AG04449 (cell line): Measurements from ENCODE around the gene F10.
A peak's percentile ranks its signal among the peaks of the same experiment; 100 is the strongest.
"Not testable (repeated sequence)": the region's sequence is repeated elsewhere in the genome, so short reads cannot be mapped to it uniquely, and the experiment has no call there.

Experiments used
- CTCF ChIA-PET: fragments of 350-600 bp; formaldehyde crosslinking; extraction: SDS; loops from one replicate; lab custom pipeline; 2021; ENCODE audit warnings: antibody characterized with exemption; lab: Yijun Ruan, JAX
- POLR2A ChIA-PET: fragments of 400-600, 350-600 bp; formaldehyde crosslinking; extraction: SDS; loops from one replicate; lab custom pipeline; 2020; ENCODE audit warnings: antibody characterized with exemption, inconsistent platforms; lab: Yijun Ruan, JAX
- DNase-seq: peaks from one replicate; pipeline ENCODE4 v3.0.0-alpha.2; 2010; ENCODE audit warnings: low read depth, low spot score
- H3K4me3 ChIP-seq: 2 replicates; pipeline ENCODE4 v1.5.1; 2011; ENCODE audit warnings: low read depth, mild to moderate bottlenecking, control low read depth, low read length
- TF ChIP-seq, protein P1 (sequence below): IDR thresholded peaks from one replicate; pipeline ENCODE4 v1.5.1; 2011; ENCODE audit warnings: mild to moderate bottlenecking, moderate library complexity, low read length, control low read depth, inconsistent platforms; ENCODE audit not compliant: insufficient read depth; ENCODE audit errors: missing control alignments

F10 gene

DNA sequence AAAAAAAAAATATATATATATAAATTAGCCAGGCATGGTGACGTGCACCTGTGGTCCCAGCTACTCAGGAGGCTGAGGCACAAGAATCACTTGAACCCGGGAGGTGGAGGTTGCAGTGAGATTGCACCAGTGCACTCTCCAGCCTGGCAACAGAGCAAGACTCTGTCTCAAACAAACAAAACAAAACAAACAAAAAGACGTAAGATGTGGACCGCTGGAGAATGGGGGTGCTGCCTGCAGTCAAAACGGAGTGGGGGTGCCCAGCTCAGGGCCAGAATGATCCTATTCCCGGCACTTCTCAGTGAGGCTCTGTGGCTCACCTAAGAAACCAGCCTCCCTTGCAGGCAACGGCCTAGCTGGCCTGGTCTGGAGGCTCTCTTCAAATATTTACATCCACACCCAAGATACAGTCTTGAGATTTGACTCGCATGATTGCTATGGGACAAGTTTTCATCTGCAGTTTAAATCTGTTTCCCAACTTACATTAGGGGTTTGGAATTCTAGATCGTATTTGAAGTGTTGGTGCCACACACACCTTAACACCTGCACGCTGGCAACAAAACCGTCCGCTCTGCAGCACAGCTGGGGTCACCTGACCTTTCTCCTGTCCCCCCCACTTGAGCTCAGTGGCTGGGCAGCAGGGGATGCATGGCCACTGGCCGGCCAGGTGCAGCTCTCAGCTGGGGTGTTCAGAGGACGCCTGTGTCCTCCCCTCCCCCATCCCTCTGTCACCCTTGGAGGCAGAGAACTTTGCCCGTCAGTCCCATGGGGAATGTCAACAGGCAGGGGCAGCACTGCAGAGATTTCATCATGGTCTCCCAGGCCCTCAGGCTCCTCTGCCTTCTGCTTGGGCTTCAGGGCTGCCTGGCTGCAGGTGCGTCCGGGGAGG, 17.3 kb upstream of the F10 start, which contains the start of gene F7:
Gene F7 (plus strand): TSS at position 760 of the 889 bp plus-strand sequence. CDS start 51 bp downstream, at position 811.
- no peak for DNase-seq
- ChIA-PET POLR2A (no interaction called here), CTCF (interaction anchor here (0.5 kb wide), 1 partner anchor 114 kb away, joined by 3 read pairs; no protein-coding TSS in a partner anchor)
- TF ChIP-seq, protein P1, sequence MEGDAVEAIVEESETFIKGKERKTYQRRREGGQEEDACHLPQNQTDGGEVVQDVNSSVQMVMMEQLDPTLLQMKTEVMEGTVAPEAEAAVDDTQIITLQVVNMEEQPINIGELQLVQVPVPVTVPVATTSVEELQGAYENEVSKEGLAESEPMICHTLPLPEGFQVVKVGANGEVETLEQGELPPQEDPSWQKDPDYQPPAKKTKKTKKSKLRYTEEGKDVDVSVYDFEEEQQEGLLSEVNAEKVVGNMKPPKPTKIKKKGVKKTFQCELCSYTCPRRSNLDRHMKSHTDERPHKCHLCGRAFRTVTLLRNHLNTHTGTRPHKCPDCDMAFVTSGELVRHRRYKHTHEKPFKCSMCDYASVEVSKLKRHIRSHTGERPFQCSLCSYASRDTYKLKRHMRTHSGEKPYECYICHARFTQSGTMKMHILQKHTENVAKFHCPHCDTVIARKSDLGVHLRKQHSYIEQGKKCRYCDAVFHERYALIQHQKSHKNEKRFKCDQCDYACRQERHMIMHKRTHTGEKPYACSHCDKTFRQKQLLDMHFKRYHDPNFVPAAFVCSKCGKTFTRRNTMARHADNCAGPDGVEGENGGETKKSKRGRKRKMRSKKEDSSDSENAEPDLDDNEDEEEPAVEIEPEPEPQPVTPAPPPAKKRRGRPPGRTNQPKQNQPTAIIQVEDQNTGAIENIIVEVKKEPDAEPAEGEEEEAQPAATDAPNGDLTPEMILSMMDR, result no peak
- H3K4me3 ChIP-seq, result no peak within 1 kb of the TSS

DNA sequence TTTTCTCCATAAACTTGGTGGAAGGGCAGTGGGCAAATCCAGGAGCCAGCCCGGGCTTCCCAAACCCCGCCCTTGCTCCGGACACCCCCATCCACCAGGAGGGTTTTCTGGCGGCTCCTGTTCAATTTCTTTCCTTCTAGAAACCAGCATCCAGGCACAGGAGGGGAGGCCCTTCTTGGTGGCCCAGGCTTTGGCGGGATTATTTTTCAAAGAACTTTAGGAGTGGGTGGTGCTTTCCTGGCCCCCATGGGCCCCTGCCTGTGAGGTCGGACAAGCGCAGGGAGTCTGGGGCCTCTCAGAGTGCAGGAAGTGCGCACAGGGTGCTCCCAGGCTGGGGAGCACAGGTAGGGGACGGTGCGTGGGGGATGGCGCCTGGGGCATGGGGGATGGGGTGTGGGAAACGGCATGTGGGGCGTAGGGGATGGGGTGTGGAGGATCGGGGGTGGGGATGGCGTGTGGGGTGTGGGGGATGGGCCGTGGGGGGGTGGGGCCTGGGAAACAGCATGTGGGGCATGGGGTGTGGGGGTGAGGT, 16.6 kb upstream of the F10 start:
- no peak for DNase-seq
- CTCF ChIA-PET, result no interaction called here
- POLR2A ChIA-PET, result no interaction called here
- no peak overlapping the region for H3K4me3 ChIP-seq
- TF ChIP-seq, protein P1, result no peak

DNA sequence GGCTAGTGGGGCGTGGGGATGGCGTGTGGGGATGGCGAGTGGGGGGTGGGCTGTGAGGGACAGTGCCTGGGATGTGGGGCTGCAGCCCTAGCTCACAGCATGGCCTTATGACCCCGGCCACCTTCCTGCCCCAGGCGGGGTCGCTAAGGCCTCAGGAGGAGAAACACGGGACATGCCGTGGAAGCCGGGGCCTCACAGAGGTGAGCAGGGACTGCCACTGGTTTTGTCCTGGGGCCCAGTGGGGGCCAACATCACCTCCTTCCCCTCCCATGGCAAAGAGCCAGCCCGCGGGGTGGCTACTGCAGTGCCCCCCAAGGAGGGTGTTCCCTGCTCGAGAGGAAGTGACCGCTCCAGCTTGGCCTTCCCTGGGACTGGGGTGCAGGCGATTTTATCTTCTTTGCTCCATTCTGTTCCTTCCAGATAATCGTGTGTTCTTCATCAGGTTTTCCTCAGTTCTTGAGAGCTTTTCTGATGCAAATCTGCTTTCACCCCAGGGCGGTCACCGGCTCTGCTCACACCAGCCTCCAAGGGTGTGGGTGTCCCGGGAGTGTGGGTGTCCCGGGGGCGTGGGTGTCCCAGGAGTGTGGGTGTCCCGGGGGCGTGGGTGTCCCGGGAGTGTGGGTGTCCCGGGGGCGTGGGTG, 15.8 kb upstream of the F10 start:
- no peak overlapping the region for H3K4me3 ChIP-seq
- CTCF ChIA-PET, result no interaction called here
- DNase-seq, result no peak
- POLR2A ChIA-PET, result no interaction called here
- TF ChIP-seq, protein P1, result no peak

DNA sequence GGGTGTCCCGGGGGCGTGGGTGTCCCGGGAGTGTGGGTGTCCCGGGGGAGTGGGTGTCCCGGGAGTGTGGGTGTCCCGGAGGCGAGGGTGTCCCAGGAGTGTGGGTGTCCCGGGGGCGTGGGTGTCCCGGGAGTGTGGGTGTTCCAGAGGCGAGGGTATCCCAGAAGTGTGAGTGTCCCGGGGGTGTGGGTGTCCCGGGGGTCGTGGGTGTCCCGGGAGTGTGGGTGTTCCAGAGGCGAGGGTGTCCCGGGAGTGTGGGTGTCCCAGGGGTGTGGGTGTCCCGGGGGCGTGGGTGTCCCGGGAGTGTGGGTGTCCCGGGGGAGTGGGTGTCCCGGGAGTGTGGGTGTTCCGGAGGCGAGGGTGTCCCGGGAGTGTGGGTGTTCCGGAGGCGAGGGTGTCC, 14.1 kb upstream of the F10 start:
- POLR2A ChIA-PET, DNase-seq, H3K4me3 ChIP-seq, CTCF ChIA-PET: not testable (repeated sequence)

- CTCF ChIA-PET, result no interaction called here
- H3K4me3 ChIP-seq, result no peak overlapping the region
- TF ChIP-seq, protein P1, result no peak
- no peak for DNase-seq
- POLR2A ChIA-PET, result no interaction called here
Measured at GRCh38 chr13:113109151-113110047, 13.2 kb upstream of the F10 start.

DNA sequence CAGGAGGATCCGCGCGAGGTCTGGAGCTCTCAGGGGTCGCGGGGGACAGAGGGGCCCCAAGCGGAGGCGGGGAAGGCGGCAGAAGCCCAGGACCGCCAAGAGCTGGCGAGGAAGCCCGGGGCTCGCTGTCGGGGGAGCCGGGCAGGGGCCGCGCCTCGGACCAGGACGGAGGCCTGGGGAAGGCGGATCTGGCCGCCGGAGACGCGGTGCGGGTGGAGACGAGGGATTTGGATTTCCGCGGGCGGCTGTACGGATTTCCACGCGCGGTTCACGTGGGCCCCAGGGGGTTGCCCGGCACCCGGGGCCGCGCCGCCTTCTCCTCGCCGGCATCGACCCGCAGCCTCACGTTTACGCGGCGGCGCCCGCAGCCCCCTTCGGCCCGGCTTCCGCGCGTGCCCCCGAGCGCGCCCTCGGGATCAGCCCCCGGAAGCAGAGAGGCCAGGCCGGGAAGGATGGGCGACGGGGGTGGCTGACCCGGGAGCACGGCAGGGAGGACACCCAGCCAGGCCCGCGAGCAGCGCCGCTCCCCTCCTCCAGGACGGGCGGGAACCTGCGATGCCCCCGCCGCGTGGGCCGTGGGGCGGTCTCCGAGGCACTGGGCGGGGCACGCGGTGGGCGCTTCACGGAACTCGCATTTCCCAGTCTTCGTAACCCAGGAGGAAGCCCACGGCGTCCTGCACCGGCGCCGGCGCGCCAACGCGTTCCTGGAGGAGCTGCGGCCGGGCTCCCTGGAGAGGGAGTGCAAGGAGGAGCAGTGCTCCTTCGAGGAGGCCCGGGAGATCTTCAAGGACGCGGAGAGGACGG, 12.3 kb upstream of the F10 start:
- TF ChIP-seq, protein P1, result no peak
- no peak for DNase-seq
- peak overlapping the region; percentile 33 for H3K4me3 ChIP-seq
- CTCF ChIA-PET, result no interaction called here
- POLR2A ChIA-PET, result no interaction called here
